DND-41 (cell line): ENCODE measurements around the gene VWA8.

Experiments
- EZH2 ChIP-seq: IDR thresholded peaks from 3 replicates; pipeline ENCODE4 v1.6.1; 2012; ENCODE audit warnings: borderline replicate concordance, low read depth, mild to moderate bottlenecking, moderate library complexity, low read length, inconsistent platforms; ENCODE audit not compliant: severe bottlenecking
- TF ChIP-seq, protein P1 (sequence below): IDR thresholded peaks from 2 replicates; pipeline ENCODE4 v1.5.1; 2012; ENCODE audit warnings: borderline replicate concordance, low read length, moderate library complexity, mild to moderate bottlenecking; ENCODE audit not compliant: poor library complexity, severe bottlenecking; ENCODE audit errors: extremely low read depth

DNA sequence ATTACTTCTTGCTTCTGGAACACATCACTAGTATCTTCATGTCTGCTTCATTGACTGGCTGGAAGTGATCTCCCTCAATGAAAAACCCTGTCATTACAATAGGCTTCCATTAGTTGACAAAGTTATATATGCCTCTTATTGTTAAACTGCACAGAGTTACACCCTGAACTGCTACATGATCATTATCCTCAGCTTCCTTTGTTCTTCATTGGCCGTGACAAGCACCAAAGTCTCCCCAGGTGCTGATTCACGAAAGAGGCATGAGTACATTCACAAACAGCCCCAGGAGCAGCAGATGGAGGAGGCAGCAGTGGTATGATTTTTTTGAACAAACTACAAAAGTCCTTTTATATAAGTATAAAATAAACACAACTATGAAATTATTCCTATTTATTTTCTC is 51.4 kb downstream of the VWA8 start:
- TF ChIP-seq, protein P1, sequence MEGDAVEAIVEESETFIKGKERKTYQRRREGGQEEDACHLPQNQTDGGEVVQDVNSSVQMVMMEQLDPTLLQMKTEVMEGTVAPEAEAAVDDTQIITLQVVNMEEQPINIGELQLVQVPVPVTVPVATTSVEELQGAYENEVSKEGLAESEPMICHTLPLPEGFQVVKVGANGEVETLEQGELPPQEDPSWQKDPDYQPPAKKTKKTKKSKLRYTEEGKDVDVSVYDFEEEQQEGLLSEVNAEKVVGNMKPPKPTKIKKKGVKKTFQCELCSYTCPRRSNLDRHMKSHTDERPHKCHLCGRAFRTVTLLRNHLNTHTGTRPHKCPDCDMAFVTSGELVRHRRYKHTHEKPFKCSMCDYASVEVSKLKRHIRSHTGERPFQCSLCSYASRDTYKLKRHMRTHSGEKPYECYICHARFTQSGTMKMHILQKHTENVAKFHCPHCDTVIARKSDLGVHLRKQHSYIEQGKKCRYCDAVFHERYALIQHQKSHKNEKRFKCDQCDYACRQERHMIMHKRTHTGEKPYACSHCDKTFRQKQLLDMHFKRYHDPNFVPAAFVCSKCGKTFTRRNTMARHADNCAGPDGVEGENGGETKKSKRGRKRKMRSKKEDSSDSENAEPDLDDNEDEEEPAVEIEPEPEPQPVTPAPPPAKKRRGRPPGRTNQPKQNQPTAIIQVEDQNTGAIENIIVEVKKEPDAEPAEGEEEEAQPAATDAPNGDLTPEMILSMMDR: no peak
- TF ChIP-seq EZH2: no peak
